Left kidney (tissue), 2 donors: ENCODE results near the gene CFAP20DC. TPM values are rescaled to one million over a fixed set of nuclear protein-coding genes. Genes with fewer than 3 reads are reported as not detected.
A peak's percentile ranks its signal among the peaks of the same experiment; 100 is the strongest.
"Not testable (repeated sequence)": the region's sequence is repeated elsewhere in the genome, so short reads cannot be mapped to it uniquely, and the experiment has no call there.

Experiments
- DNase-seq: peaks from one replicate; pipeline ENCODE4 v3.0.0-alpha.2; 2013
- polyA plus RNA-seq: library from polyadenylated mRNA; unstranded; fragments of 120-200 nt; gene quantifications from one replicate; pipeline ENCODE4 v1.2.1, GENCODE V29; 2013; ENCODE audit not compliant: insufficient read length

Gene CFAP20DC
- polyA plus RNA-seq, 1 donor = 5.4 TPM

DNA sequence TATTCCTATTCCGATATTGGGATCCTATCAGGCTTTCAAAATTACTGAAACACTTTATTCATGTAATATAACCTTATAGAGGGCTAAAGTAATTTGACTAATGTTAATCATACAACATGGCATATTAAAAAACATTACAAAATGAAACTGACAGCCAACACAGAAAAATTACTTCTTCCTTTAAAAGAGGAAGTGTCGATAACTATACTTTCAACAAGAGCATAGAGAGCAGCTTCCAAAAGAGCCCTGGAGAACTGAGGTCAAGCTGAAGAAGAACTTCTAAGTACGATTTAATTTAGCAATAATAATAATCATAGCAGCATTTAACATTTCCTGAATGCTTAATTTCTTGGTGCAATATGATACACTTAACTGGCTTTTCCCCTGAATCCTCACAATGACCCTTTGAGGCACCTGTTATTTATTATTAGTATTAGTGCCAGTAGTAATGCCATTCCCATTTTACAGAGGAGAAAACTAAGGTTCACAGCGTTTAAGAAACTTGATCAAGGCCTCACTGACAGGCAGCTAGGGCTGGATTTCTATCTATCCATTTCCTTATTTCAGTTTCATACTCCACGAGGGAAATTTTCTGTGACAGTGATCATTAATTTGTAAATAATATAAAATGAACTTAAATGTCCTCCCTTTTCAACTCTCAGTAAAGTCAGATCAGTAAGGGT lies 181.6 kb downstream of the CFAP20DC start:
- DNase-seq = no peak

DNA sequence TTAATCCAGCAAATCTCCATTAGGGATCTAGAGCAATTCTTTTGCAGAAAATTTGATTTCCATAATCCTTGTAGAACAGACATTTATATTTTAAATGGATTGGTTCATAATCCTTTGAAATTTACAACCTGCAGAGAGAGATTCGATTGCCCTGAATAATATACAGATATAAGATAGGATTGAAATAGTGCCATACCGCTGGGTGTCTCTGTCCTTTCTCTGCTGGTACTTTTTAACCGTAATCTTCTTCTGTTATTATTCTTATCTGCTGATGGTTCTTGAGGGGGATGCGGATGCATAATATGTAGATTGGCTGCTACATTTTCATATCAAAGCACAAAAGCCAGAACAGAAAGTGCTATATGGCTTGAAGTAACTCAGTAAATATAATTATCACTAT lies 182.2 kb downstream of the CFAP20DC start:
- DNase-seq = no peak

DNA sequence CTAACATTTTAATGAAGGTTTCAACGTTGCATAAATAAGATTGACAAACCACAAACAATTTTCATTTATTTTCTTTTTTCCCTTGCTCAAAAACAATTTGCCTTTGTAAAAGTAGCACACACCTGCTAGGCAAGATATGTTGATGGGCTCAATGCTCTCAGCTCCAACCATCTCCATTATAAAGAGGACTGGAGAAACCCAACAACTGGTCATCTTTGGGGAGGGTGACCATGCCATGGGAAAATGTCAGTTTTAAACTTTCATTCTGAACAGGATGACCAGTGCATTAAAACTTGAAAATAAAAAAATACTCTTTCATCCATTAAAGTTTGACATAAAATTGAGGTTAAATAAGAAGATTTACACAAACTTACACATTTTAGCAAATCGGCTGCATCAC lies 183.7 kb downstream of the CFAP20DC start:
- DNase-seq = no peak

GRCh38 chr3:58864480-58864879 lies 185.3 kb downstream of the CFAP20DC start:
- DNase-seq = no peak

- no peak for DNase-seq
Observed at GRCh38 chr3:58863206-58863605, 186.6 kb downstream of the CFAP20DC start.

DNA sequence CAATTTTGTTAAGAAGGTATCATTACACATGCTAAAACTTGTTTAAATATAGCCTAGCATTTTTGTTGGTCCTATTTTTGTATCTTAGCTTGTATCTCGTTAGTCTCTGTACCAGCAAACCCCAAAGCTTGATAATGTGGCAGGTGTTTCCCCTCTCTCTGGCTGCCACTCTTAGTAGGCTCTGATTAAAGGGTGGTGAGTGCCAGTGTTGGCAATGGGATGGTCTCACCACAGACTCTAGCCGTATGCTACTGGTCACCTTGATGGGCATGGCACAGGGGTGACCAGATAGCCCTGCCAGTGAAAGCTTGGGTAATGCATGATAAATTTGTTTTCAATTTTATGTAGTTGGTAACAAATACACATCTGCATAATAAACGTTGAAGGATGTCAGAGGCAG lies 188.3 kb downstream of the CFAP20DC start:
- no peak for DNase-seq

DNA sequence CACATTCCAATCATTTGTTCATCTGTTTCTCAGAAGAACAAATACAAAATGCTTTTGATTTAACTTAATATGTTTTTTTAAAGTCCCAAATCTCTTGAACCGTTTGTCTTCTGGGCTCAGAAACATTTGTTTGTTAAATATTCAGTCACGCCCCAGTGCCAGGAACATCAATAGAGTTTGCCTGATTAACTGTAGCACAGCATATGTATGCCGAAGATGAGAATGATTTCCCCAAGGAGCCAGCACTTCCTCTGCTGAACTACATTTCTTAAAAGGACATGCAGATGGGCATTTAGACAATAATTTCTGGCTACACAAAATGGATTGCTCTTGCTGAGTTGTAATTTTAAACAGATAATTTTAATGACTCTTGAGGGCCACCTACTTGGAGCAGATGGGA lies 191.7 kb downstream of the CFAP20DC start:
- DNase-seq = no peak

DNA sequence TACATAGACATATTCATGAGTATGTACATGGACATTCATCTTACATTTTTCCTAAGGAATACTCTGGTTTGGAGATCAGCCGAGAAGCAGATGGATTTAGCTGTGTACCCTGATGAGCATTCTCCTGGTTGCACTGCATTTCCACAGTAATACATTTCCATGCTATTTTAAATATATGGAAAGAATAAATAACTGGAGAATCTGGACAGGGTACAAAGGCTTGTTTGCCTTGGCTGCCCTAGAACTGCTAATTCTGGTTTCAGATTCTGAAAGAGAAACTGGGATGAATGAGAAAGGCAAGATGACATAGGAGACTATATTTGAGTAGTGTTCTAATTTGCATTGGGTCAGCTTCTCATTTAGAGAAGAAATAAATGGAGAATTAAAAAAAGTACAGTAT lies 192.4 kb downstream of the CFAP20DC start:
- DNase-seq = no peak

- no peak for DNase-seq
Observed at GRCh38 chr3:58848826-58849225, 201.0 kb downstream of the CFAP20DC start.

DNA sequence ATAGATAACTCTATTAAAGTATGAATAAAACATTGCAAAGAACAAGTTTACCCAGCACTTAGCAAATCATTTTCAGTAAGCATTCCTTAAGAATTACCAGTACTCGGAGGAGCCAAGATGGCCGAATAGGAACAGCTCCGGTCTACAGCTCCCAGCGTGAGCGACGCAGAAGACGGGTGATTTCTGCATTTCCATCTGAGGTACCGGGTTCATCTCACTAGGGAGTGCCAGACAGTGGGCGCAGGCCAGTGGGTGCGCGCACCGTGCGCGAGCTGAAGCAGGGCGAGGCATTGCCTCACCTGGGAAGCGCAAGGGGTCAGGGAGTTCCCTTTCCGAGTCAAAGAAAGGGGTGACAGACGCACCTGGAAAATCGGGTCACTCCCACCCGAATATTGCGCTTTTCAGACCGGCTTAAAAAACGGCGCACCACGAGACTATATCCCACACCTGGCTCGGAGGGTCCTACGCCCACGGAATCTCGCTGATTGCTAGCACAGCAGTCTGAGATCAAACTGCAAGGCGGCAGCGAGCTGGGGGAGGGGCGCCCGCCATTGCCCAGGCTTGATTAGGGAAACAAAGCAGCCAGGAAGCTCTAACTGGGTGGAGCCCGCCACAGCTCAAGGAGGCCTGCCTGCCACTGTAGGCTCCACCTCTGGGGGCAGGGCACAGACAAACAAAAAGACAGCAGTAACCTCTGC lies 207.6 kb downstream of the CFAP20DC start:
- not testable (repeated sequence) for DNase-seq

DNA sequence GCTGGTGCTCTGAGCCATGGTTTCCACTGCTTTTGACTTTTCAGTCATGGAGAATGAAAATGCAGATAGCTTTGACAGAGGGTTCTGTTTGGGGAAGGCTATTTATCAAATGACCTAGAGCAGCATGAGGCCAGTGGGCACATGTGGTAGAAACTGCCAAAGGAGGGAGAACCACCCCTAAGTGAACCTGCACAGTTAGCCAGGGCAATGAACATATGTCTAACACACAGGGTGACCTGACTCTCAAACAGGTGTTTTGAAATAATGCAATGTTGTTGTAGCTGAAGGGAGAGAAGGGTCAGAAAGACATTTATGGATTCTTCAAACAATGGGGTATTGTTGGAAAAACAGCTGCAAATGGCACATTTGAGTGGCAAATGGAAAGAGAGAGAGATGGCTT lies 208.9 kb downstream of the CFAP20DC start:
- no peak for DNase-seq

GRCh38 chr3:58839964-58840363 lies 209.9 kb downstream of the CFAP20DC start:
- DNase-seq = no peak

- DNase-seq = no peak
Observed at GRCh38 chr3:58839187-58839586, 210.6 kb downstream of the CFAP20DC start.

DNA sequence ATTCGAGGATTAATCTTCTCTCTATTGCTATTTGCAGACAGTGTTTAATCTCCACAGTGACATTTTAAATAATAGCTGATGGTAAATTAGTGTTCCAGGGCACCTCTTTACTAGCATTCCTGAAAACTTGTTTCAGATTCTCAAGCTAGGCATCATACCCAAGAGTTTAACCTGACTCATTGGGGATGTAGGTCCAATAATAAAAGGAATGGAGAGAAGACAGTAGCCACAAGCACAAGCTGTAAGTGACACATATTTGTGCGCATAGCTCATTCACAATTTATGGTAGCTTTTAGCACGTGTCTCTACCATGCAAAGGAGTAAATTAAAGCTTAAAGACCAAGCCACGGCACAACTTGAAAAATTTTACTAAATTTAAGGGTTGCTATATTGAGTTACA lies 212.0 kb downstream of the CFAP20DC start:
- DNase-seq = no peak

- DNase-seq = no peak
Observed at GRCh38 chr3:58837141-58837843, 212.5 kb downstream of the CFAP20DC start.

GRCh38 chr3:58835086-58835485 lies 214.7 kb downstream of the CFAP20DC start:
- no peak for DNase-seq

DNA sequence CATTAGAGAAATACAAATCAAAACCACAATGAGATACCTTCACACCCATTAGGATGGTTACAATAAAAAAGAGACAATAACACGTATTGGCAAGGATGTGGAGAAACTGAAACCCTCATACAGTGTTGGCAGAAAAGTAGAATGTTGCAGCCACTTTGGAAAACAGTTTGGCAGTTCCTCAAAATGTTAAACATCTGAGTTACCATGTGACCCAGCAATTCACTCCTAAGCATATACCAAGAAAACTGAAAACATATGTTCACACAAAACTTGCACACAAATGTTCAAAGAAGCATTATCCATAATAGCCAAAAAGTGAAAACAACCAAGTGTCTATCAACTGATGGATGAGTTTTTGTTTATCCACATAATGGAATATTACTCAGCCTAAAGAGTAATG lies 216.3 kb downstream of the CFAP20DC start:
- DNase-seq = no peak

- DNase-seq = no peak
Observed at GRCh38 chr3:58829321-58830000, 220.4 kb downstream of the CFAP20DC start.

- DNase-seq = no peak
Observed at GRCh38 chr3:58824777-58825176, 225.0 kb downstream of the CFAP20DC start.

DNA sequence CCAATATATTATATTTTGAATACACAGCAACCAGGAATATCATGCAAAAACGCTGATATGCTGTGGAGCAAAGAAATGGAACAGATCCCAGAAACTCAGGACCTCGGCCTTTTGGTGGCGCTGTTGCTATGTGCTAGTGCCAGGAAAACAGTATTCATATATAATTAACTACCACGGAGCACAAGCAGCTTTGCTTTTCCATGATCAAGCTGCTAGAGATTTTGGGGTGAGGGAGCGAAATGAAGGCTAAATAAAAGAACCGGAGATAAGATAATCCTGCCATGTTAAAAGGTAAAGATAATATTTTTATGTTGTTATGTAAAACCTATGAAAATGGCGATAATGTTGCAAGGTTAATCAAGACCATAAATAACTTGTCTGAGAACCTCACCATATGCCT lies 225.5 kb downstream of the CFAP20DC start:
- DNase-seq = peak; percentile 65

GRCh38 chr3:58806551-58807244 lies 243.1 kb downstream of the CFAP20DC start:
- DNase-seq = not testable (repeated sequence)

GRCh38 chr3:58804914-58805313 lies 244.9 kb downstream of the CFAP20DC start:
- DNase-seq = no peak
